Thyroid gland (tissue), 4 donors: ENCODE results near the gene KPNA1.

ENCODE experiments used
- POLR2A ChIP-seq, 2 donors: fragments of 450-650 bp; IDR thresholded peaks; one replicate each; pipeline ENCODE4 v1.6.1; 2017; ENCODE audit warnings: antibody characterized with exemption in 2 of 2, mild to moderate bottlenecking in 2 of 2, moderate library complexity in 1 of 2
- TF ChIP-seq, protein P1 (sequence below), 6 experiments: fragments of 200-600 bp in 3 of 6; fragments of 450-650 bp in 3 of 6; sonication (generic) in 3 of 6; IDR thresholded peaks; one replicate each; pipeline ENCODE4 v1.5.1; 2016 to 2019; ENCODE audit warnings: antibody characterized with exemption in 6 of 6, mild to moderate bottlenecking in 2 of 6, inconsistent platforms in 1 of 6, moderate library complexity in 1 of 6

DNA sequence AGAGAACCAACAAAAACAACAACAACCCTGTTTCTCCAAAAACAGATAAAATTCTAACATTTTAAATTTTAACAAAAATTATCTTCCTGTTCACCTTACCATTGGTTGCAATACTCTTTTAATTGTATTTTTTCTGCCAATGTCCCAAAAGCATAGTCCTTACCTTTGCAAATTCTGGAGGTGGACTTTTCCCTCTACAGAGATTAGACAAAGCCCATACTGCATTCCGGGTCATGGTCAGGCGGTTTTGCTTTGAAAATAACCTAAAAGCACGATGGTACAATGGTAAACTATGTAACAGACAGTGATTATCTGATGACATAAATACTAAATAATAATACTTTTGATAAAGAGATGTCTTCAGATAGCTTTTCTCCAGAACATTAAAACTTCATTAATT lies 63.4 kb downstream of the KPNA1 start:
- TF ChIP-seq, protein P1, sequence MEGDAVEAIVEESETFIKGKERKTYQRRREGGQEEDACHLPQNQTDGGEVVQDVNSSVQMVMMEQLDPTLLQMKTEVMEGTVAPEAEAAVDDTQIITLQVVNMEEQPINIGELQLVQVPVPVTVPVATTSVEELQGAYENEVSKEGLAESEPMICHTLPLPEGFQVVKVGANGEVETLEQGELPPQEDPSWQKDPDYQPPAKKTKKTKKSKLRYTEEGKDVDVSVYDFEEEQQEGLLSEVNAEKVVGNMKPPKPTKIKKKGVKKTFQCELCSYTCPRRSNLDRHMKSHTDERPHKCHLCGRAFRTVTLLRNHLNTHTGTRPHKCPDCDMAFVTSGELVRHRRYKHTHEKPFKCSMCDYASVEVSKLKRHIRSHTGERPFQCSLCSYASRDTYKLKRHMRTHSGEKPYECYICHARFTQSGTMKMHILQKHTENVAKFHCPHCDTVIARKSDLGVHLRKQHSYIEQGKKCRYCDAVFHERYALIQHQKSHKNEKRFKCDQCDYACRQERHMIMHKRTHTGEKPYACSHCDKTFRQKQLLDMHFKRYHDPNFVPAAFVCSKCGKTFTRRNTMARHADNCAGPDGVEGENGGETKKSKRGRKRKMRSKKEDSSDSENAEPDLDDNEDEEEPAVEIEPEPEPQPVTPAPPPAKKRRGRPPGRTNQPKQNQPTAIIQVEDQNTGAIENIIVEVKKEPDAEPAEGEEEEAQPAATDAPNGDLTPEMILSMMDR (IDR thresholded peaks at IDR 0.05): no peak
- no peak for TF ChIP-seq POLR2A (IDR thresholded peaks at IDR 0.05)
